Testis (tissue), 3 donors: ENCODE results near the gene KATNAL1. TPM values are rescaled to one million over a fixed set of nuclear protein-coding genes. Genes with fewer than 3 reads are reported as not detected.

ENCODE experiments used
- DNase-seq: peaks from one replicate; pipeline ENCODE4 v3.0.0-alpha.2; 2019
- H3K27ac ChIP-seq, 2 donors: fragments of 200-600 bp; sonication (generic); one replicate each; pipeline ENCODE4 v1.5.1; 2019
- H3K27me3 ChIP-seq: fragments of 200-600 bp; sonication (generic); one replicate; pipeline ENCODE4 v1.5.1; 2019
- H3K36me3 ChIP-seq: fragments of 200-600 bp; sonication (generic); one replicate; pipeline ENCODE4 v1.5.1; 2017; ENCODE audit warnings: low read depth; ENCODE audit errors: missing control alignments
- H3K4me1 ChIP-seq: fragments of 200-600 bp; sonication (generic); one replicate; pipeline ENCODE4 v1.5.1; 2019
- H3K4me3 ChIP-seq, 2 donors: fragments of 200-600 bp; sonication (generic); one replicate each; pipeline ENCODE4 v1.5.1; 2017 to 2019
- H3K9me3 ChIP-seq: fragments of 200-600 bp; sonication (generic); one replicate; pipeline ENCODE4 v1.5.1; 2017
- CTCF ChIP-seq, 3 experiments: fragments of 450-650 bp in 2 of 3; fragments of 200-600 bp in 1 of 3; sonication (generic) in 1 of 3; IDR thresholded peaks; one replicate each; pipeline ENCODE4 v1.5.1; 2016 to 2019; ENCODE audit warnings: antibody characterized with exemption in 3 of 3, mild to moderate bottlenecking in 2 of 3, moderate library complexity in 1 of 3
- POLR2A ChIP-seq: fragments of 450-650 bp; IDR thresholded peaks from one replicate; pipeline ENCODE4 v1.6.1; 2017; ENCODE audit warnings: antibody characterized with exemption, mild to moderate bottlenecking, moderate library complexity
- WGBS, 2 donors: methylation state at CpG; one replicate each; pipeline ENCODE4 v1.1.5; 2018; 5-methylcytosine and 5-hydroxymethylcytosine counted together
- intact Hi-C: fragments of 100-400 bp; cut with DNase I; formaldehyde crosslinking; loops from one replicate; pipeline ENCODE4 v1.15.1; 2023; ENCODE audit warnings: low total_unique reads
- polyA plus RNA-seq: library from polyadenylated mRNA; stranded (reverse); fragments of 350-450 nt; fragmentation: Illumina TruSeq; extraction: RNeasy Lipid Tissue Mini Kit (QIAGEN cat#74804); gene quantifications from one replicate; pipeline ENCODE4 v1.2.3, GENCODE V29; 2014; ENCODE audit warnings: low read depth, low replicate concordance; ENCODE audit not compliant: insufficient read depth
- total RNA-seq, 2 donors: library from RNA; depleted of rRNA; stranded (reverse); fragments of >200 nt; gene quantifications; one replicate each; pipeline ENCODE4 v1.2.3, GENCODE V29; 2016

Gene KATNAL1
- total and polyA plus RNA-seq, 3 donors from 2014 or later, result 19.0 to 40.5 (median 20.1) TPM

DNA sequence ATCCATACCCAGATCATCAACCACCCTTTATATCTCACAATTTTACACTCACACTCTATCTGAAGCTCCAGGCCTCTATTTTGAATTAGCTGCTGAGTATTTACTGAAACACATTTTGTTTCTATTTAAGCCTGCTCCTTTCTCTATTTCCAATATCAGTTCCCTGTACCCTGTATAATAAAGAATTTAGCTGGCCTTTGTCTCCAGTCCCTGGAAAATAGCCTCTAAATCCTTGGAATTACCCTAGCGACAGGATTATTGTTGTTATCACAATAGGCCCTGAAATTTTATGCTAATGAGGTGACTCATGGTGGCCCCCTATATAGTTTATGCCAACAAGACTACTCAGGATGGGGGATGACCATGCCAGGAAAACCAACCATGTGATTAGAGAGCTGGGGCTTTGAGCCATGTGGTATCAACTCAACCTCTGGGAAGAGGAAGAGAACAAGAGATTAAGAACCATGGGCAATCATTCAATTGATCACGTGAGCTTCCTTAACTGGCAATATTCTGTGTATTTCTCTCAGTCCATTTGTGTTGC is 72.7 kb downstream of the KATNAL1 start:
- no peak for TF ChIP-seq CTCF (IDR thresholded peaks at IDR 0.05)
- TF ChIP-seq POLR2A, result no peak
- DNase-seq, result no peak
- no peak overlapping the region for H3K27ac ChIP-seq

GRCh38 chr13:30224732-30225131 is 82.6 kb downstream of the KATNAL1 start:
- DNase-seq, result no peak
- Histone ChIP-seq H3K4me1 (no peaks in the 10 kb centered on the region), H3K27ac (no peak overlapping the region), H3K9me3 (no peaks in the 10 kb centered on the region), H3K27me3 (no peaks in the 10 kb centered on the region), H3K4me3 (no peak overlapping the region), H3K36me3 (no peaks in the 10 kb centered on the region)
- intact Hi-C loops, result no loop called here
- TF ChIP-seq CTCF (IDR thresholded peaks at IDR 0.05) (no peak), POLR2A (no peak)

More for the DNA sequence above, 72.7 kb downstream of the KATNAL1 start:
- H3K4me1 ChIP-seq, result no peaks in the 10 kb centered on the region
- intact Hi-C loops, result no loop called here
- H3K4me3 ChIP-seq, result no peak overlapping the region
- H3K36me3 ChIP-seq, result no peaks in the 10 kb centered on the region
- H3K9me3 ChIP-seq, result no peaks in the 10 kb centered on the region
- H3K27me3 ChIP-seq, result no peaks in the 10 kb centered on the region
- 91 to 93% methylated on average over 2 of the region's 2 CpGs for WGBS, 2 donors

GRCh38 chr13:30222254-30222653 is 85.1 kb downstream of the KATNAL1 start:
- 94% methylated on average over 3 of the region's 3 CpGs for WGBS, 2 donors
- intact Hi-C loops, result no loop called here

GRCh38 chr13:30216111-30216510 is 91.2 kb downstream of the KATNAL1 start:
- intact Hi-C loops, result no loop called here
- TF ChIP-seq POLR2A (no peak), CTCF (IDR thresholded peaks at IDR 0.05) (no peak)
- no peak for DNase-seq
- no peaks in the 10 kb centered on the region for H3K4me1 ChIP-seq
- H3K27ac ChIP-seq, result no peak overlapping the region
- no peaks in the 10 kb centered on the region for H3K9me3 ChIP-seq
- WGBS, 2 donors, result 81 to 86% methylated on average over 2 of the region's 2 CpGs
- no peaks in the 10 kb centered on the region for H3K36me3 ChIP-seq
- no peak overlapping the region for H3K4me3 ChIP-seq
- H3K27me3 ChIP-seq, result no peaks in the 10 kb centered on the region

More at GRCh38 chr13:30222254-30222653, 85.1 kb downstream of the KATNAL1 start:
- no peak for DNase-seq
- H3K4me1 ChIP-seq, result no peaks in the 10 kb centered on the region
- H3K4me3 ChIP-seq, result no peak overlapping the region
- H3K36me3 ChIP-seq, result no peaks in the 10 kb centered on the region
- H3K27ac ChIP-seq, result no peak overlapping the region
- no peaks in the 10 kb centered on the region for H3K9me3 ChIP-seq
- TF ChIP-seq CTCF (IDR thresholded peaks at IDR 0.05) (no peak), POLR2A (no peak)
- no peaks in the 10 kb centered on the region for H3K27me3 ChIP-seq

DNA sequence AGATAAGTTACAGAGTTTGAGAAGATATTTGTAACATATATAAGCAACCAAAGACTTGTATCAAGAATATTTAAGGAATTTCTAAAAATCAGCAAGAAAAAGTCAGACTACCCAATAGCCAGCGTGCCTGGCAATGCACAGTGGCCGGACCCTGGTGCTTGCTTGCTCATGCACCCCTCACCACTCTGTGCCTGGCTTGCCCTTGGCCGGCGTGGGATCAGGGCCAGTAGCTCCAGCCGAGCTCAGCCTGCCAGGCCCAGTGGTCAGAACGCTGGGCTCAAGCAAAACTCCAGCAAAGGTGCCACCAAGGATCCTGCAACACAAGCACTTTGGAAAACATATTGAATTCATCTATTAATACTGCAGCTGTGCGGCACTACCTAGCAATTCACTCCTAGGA is 95.1 kb downstream of the KATNAL1 start:
- intact Hi-C loops, result no loop called here
- Histone ChIP-seq H3K4me3 (no peak overlapping the region), H3K9me3 (no peaks in the 10 kb centered on the region), H3K27me3 (no peaks in the 10 kb centered on the region), H3K4me1 (no peaks in the 10 kb centered on the region), H3K36me3 (no peaks in the 10 kb centered on the region), H3K27ac (no peak overlapping the region)
- TF ChIP-seq POLR2A, result no peak
- WGBS, 2 donors, result 92 to 94% methylated on average over 7 of the region's 7 CpGs
- DNase-seq, result no peak
